HepG2 (cell line): ENCODE results near the gene IHH. TPM values are rescaled to one million over a fixed set of nuclear protein-coding genes. Genes with fewer than 3 reads are reported as not detected.

Experiments
- KLF13 ChIP-seq: sonication (generic); formaldehyde crosslinking; IDR thresholded peaks from 2 replicates; pipeline ENCODE4 v1.4.0; 2020; ENCODE audit warnings: mild to moderate bottlenecking, missing genetic modification reagents
- MTF1 ChIP-seq: sonication (generic); formaldehyde crosslinking; IDR thresholded peaks from 2 replicates; pipeline ENCODE4 v1.5.0; 2020; ENCODE audit warnings: missing genetic modification reagents
- PAX8 ChIP-seq: sonication (generic); formaldehyde crosslinking; IDR thresholded peaks from 2 replicates; pipeline ENCODE4 v1.8.0; 2022; ENCODE audit warnings: mild to moderate bottlenecking, missing genetic modification reagents, borderline replicate concordance
- POLR2G ChIP-seq: fragments of 200-400 bp; formaldehyde crosslinking; IDR thresholded peaks from 2 replicates; pipeline ENCODE4 v1.6.1; 2018; ENCODE audit warnings: mild to moderate bottlenecking, low read depth, low read length, moderate library complexity
- U2AF1 ChIP-seq: fragments of 200-400 bp; formaldehyde crosslinking; optimal IDR thresholded peaks from 2 replicates; pipeline ENCODE3; 2017; ENCODE audit warnings: mild to moderate bottlenecking, low read depth, low read length
- ZFP91 ChIP-seq: sonication (generic); formaldehyde crosslinking; IDR thresholded peaks from 2 replicates; pipeline ENCODE4 v1.9.0; 2022; ENCODE audit warnings: missing genetic modification reagents, mild to moderate bottlenecking, borderline replicate concordance
- ZNF549 ChIP-seq: sonication (generic); formaldehyde crosslinking; IDR thresholded peaks from 2 replicates; pipeline ENCODE4 v1.5.0; 2020; ENCODE audit warnings: missing genetic modification reagents
- ZNF589 ChIP-seq: sonication (generic); formaldehyde crosslinking; conservative IDR thresholded peaks from 2 replicates; pipeline ENCODE4 v1.8.0; 2022; ENCODE audit warnings: mild to moderate bottlenecking, moderate library complexity, missing genetic modification reagents
- ZNF720 ChIP-seq: sonication (generic); formaldehyde crosslinking; IDR thresholded peaks from 2 replicates; pipeline ENCODE4 v1.4.0; 2020; ENCODE audit warnings: missing genetic modification reagents
- ZNF724P ChIP-seq: sonication (generic); formaldehyde crosslinking; IDR thresholded peaks from 2 replicates; pipeline ENCODE4 v1.8.0; 2022; ENCODE audit warnings: missing genetic modification reagents, borderline replicate concordance
- polyA plus RNA-seq, 8 experiments: library from polyadenylated mRNA; depleted of rRNA in 3 of 8; stranded (reverse) in 7 of 8; unstranded in 1 of 8; fragments of >200 nt; fragmentation: Illumina TruSeq in 4 of 8; extraction: Trizol in 4 of 8; gene quantifications; 2 replicates each; pipeline versions ENCODE4 v1.2.1 to v1.2.3, GENCODE V29; 2011 to 2016; ENCODE audit warnings: low read depth in 4 of 8, missing spikeins in 1 of 8, mixed read lengths in 1 of 8; ENCODE audit not compliant: insufficient read depth in 1 of 8
- total RNA-seq, 5 experiments: library from RNA; depleted of rRNA; stranded (reverse); fragments of >200 nt; fragmentation: Illumina TruSeq; extraction: Trizol; gene quantifications; 2 replicates each; pipeline ENCODE4 v1.2.3, GENCODE V29; 2016; ENCODE audit warnings: low read depth in 1 of 5
- TF ChIP-seq, protein P1 (sequence below): sonication (generic); formaldehyde crosslinking; IDR thresholded peaks from 2 replicates; pipeline ENCODE4 v1.4.0; 2020; ENCODE audit warnings: mild to moderate bottlenecking, missing genetic modification reagents, borderline replicate concordance

The IHH gene
- total and polyA plus RNA-seq, 2 of the 13 experiments (the other 11 are each of a cell fraction or from before 2014, with no cell fraction given): 0.42 TPM; not detected in 1

- TF ChIP-seq, protein P1, sequence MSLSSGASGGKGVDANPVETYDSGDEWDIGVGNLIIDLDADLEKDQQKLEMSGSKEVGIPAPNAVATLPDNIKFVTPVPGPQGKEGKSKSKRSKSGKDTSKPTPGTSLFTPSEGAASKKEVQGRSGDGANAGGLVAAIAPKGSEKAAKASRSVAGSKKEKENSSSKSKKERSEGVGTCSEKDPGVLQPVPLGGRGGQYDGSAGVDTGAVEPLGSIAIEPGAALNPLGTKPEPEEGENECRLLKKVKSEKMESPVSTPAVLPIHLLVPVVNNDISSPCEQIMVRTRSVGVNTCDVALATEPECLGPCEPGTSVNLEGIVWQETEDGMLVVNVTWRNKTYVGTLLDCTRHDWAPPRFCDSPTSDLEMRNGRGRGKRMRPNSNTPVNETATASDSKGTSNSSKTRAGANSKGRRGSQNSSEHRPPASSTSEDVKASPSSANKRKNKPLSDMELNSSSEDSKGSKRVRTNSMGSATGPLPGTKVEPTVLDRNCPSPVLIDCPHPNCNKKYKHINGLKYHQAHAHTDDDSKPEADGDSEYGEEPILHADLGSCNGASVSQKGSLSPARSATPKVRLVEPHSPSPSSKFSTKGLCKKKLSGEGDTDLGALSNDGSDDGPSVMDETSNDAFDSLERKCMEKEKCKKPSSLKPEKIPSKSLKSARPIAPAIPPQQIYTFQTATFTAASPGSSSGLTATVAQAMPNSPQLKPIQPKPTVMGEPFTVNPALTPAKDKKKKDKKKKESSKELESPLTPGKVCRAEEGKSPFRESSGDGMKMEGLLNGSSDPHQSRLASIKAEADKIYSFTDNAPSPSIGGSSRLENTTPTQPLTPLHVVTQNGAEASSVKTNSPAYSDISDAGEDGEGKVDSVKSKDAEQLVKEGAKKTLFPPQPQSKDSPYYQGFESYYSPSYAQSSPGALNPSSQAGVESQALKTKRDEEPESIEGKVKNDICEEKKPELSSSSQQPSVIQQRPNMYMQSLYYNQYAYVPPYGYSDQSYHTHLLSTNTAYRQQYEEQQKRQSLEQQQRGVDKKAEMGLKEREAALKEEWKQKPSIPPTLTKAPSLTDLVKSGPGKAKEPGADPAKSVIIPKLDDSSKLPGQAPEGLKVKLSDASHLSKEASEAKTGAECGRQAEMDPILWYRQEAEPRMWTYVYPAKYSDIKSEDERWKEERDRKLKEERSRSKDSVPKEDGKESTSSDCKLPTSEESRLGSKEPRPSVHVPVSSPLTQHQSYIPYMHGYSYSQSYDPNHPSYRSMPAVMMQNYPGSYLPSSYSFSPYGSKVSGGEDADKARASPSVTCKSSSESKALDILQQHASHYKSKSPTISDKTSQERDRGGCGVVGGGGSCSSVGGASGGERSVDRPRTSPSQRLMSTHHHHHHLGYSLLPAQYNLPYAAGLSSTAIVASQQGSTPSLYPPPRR (CRISPR knock-in tag): no peak
- TF ChIP-seq ZNF589 (CRISPR knock-in tag) (no peak), ZNF724P (CRISPR knock-in tag) (no peak), POLR2G (0 out of 2 replicates have a peak, but pooled peaks have one; percentile 10), U2AF1 (no peak), KLF13 (CRISPR knock-in tag) (no peak), PAX8 (CRISPR knock-in tag) (no peak), ZNF720 (CRISPR knock-in tag) (no peak), MTF1 (CRISPR knock-in tag) (no peak), ZNF549 (CRISPR knock-in tag) (no peak), ZFP91 (CRISPR knock-in tag) (peak; percentile 26; the same call in 1 of the 2 replicates)
- TF ChIP-seq, all 625 proteins: peak for 24
Observed at GRCh38 chr2:219059375-219059724, 1.4 kb downstream of the IHH start (continued).
